ENCODE measurements around the gene DDHD1.
A peak's percentile ranks its signal among the peaks of the same experiment; 100 is the strongest.

DDHD1 gene

GRCh38 chr14:53027562-53027961, 125.6 kb downstream of the DDHD1 start:
- DNase-seq: no peak

- no peak for DNase-seq
These were observed 126.1 kb downstream of the DDHD1 start for GRCh38 chr14:53027041-53027440.

- no peak for DNase-seq
These were observed 129.8 kb downstream of the DDHD1 start for GRCh38 chr14:53023325-53023724.

GRCh38 chr14:53022593-53022992, 130.5 kb downstream of the DDHD1 start:
- peak; percentile 50 for DNase-seq

DNA sequence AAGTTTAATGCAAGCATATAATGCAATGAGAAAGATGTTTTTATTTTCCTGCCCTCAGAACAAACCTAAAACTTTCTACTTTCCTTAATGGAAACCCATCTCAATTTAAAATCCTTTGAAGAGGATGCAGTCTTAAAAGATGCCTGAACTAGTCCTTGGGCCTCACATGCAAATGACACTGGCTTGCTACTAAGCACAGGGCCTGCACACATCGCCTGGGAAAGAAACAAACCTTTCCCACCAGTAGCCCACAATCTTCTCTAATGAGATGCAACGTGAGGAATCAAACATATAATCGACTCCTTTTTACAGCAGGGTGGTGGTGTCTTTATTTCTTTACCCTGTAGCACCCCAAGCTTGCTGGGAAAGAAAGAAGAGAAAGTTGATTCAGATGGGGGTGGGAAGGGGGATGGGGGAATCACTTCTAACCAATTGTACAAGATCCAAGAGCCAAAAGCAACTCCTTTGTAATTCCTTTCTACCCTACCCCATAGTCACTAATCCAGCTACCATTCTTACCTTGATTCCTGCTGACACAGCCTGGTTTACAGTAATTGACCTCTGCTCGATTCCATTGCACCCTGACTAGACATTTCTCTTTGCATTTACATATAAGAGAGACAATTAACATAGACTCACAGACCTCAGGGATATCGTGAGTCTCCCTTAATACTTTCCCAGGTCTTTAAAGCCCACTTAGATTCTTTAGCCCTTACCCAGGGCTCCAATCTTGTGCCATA, 132.8 kb downstream of the DDHD1 start:
- no peak for DNase-seq

GRCh38 chr14:53019406-53019805, 133.7 kb downstream of the DDHD1 start:
- no peak for DNase-seq

- DNase-seq: no peak
These were observed 135.3 kb downstream of the DDHD1 start for GRCh38 chr14:53017837-53018236.

GRCh38 chr14:53016919-53017318, 136.2 kb downstream of the DDHD1 start:
- no peak for DNase-seq

DNA sequence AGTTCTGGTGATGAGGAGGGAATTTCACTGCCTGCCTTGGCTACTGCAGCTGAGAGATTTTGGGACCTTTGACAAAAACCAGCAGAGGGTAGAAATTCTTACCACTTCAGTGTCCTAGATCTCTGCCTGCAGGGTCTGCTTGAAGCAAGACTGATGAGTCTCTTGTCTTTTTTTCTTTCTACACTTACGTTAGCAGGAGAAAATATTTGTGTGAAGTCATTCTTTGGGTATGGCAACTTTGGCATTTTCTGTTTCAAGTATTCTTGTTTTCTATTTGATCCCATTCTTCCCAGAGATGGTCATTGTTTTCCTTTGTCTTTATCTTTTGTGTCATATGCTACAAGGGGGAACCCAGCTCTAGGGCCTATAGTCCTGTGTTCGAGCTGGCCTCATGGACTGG, 136.6 kb downstream of the DDHD1 start:
- no peak for DNase-seq

DNA sequence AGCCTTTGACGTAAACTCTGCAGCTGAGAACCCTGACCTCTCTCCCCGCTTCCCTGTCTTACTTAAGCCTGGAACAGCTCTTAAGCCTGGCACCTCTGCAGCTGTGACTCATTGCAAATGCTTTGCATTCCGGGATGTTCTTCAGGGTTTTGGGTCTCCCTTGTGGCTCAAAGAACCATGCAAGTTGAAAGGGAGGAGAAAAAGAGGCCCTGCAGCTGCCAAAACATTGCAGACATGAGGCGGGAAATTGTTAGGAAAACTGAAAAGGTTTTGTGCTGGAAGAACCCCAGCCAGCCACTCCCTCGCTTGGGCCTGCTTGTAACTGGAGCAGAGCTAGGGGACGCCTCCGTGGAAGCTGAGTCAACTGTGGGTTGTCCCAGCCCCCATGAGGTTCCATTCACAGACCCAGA, 142.1 kb downstream of the DDHD1 start:
- peak; percentile 99 for DNase-seq

DNA sequence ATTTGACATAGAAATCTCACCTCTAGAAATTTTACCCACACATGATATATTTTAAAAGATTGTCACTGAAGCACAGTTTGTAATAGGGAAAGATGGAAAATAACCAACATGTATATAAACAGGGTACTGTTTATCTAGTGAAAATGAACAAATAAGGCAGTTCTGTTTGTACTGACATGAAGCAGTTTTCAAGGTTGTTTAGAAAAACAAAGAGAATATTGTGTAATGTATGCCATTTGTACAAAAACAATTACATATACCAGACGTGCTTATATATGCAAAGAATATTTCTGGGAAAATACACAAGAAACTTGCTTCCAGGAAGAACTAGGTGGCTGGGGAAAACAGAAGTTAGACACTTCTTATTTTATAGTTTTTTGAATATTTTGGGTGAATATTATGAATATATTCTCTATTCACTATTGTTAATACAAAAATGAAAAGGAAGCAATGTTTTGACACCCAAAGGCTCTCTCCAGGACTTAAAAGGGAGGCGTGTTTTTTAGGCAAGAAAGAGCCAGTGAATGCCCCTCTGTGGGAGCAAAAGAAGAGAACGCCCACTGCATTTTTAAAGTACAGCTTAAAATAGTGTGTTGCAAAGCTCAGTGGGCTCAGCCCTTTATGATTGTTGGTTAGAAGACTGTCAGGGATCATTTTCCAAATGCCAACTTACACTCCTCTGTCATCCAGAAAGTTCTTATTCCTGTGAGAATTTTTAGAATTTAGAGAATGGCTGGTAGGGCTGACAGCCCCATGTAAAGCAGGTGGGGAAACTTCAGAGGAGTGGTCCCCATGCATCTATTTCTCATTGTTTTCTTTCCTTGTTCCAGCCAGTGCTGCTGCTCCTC, 142.7 kb downstream of the DDHD1 start:
- DNase-seq: no peak

DNA sequence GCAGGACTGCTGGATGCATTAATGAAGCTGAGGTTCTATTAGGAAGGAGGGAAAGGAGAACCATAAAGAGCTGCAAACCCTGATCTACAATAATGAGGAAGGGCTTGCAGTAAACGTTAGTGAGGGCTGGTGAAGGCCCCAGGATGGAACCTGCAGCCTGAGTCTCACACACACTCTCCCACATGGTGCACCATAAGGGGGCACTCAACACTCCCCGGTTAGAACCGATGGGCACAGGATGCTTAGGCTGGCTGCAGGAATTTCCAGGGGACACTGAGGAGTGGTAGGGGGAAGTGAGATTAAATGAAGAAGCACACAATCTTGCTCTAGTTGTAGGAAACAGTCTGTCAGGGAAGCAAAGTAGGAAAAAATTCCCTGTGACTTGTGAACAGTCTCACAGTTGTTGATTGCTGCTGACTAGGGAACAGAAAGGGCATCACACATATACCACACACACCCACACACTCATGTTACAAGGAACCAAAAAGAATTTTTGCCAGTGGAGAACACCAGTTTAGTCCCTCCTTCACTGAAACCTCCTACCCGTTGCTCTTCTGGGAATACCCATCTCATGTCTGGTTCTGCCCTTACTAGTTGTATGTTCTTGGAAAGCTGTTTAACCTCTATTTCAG, 146.1 kb downstream of the DDHD1 start:
- DNase-seq: no peak

DNA sequence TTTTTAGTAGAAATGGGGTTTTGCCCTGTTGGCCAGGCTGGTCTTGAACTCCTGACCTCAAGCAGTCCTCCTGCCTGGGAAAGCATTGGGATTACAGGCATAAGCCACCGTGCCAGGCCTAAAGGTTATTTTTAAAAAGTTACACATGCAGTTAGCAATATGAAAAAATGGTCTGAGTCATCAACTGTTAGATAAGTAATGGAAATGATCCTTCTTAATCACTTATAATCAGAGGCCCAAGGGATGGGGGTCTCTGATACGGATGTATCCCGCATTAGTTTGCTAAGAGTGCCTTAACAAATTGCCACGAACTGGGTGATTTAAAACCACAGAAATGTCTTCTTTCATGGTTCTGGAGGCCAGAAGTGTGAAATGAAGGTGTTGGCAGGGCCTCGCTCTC, 148.1 kb downstream of the DDHD1 start:
- DNase-seq: no peak

GRCh38 chr14:53003776-53004175, 149.3 kb downstream of the DDHD1 start:
- DNase-seq: no peak

GRCh38 chr14:53002576-53002975, 150.5 kb downstream of the DDHD1 start:
- peak; percentile 12 for DNase-seq

- DNase-seq: no peak
These were observed 151.2 kb downstream of the DDHD1 start for GRCh38 chr14:53001787-53002378.

DNA sequence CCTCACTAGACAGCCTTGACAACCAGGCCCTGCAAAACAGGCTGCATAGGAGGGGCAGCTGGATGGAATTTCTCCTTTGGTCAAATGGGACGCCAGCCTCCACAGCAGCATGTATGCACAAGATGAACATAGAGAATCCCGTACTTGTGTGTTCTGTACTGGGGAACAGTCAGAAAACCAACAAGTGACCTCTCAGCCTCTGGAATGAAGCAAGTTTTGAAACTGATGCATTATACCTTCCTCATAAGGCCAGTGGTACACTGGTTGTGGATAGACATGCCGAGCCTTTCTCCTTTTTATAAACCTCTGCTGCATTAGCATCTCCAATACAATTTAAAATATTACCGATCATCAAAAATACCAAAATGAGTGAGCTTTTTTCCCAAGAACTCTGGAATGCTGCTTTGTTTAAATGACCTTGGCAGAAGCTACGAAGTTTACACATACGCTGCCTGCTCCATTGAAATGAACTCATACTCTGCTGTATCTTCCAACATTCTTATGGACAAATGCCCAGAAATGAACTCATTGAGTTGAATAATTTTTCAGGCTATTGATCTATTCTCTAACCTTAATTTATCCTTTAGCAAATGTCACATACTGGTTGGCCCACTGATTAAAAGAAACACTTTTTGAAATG, 154.6 kb downstream of the DDHD1 start:
- DNase-seq: peak; percentile 91

DNA sequence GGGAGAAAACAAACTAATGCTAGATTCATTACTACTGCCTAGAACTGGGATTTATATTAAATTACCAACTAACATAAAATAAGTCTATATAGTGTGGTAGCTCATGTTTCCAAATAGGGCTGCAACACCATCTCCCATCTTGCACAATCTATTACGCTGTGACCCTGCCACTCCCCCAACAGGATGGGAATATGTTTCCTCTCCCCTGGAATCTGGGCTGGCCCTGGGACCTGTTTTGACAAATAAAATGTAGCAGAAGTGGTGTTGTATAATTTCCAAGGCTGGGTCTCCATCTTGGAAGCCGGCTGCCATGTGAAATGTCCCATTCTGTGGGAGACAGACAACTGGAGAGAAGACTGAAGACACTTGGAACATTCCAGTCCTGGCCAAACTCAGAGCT, 156.6 kb downstream of the DDHD1 start:
- no peak for DNase-seq

- no peak for DNase-seq
These were observed 157.1 kb downstream of the DDHD1 start for GRCh38 chr14:52995998-52996397.

- DNase-seq: no peak
These were observed 160.8 kb downstream of the DDHD1 start for GRCh38 chr14:52992236-52992870.

- no peak for DNase-seq
These were observed 165.0 kb downstream of the DDHD1 start for GRCh38 chr14:52988139-52988538.

DNA sequence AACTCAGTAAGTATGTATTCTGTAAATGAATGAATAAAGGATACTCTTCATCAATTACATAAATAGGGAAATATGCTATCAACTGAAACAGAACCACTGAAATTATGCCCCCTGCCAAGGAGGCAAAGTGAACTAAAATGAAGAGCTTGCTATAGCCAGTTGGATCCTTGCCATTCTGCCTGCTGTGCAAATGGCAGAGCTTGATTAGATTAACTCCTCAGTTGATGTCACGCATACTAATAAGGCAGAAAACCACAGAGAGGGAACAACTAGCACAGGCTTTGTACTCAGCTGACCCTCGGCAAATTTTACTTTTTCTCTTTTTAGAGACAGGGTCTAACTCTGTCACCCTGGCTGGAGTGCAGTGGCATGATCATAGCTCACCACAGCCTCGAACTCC, 165.6 kb downstream of the DDHD1 start:
- peak; percentile 9 for DNase-seq
